HG02884 (cell line): Measurements from ENCODE around the gene MALL.
"Not testable (repeated sequence)": the region's sequence is repeated elsewhere in the genome, so short reads cannot be mapped to it uniquely, and the experiment has no call there.

Experiments
- ATAC-seq: cut with Tn5 transposase; IDR thresholded peaks from one replicate; pipeline ENCODE4 v1.9.1; 2021; ENCODE audit warnings: mild to moderate bottlenecking, moderate library complexity; ENCODE audit not compliant: unreplicated experiment

MALL gene

GRCh38 chr2:110121052-110121334 is 5.4 kb upstream of the MALL start:
- ATAC-seq: no peak

- no peak for ATAC-seq
Measured at GRCh38 chr2:110120171-110121051, 4.8 kb upstream of the MALL start.

GRCh38 chr2:110116033-110116710 is 550 bp upstream of the MALL start:
- no peak for ATAC-seq

- ATAC-seq: no peak
Measured at GRCh38 chr2:110114831-110115255, 779 bp downstream of the MALL start.

GRCh38 chr2:110113961-110114591 is 1.5 kb downstream of the MALL start:
- no peak for ATAC-seq

- not testable (repeated sequence) for ATAC-seq
Measured at GRCh38 chr2:110108291-110108690, 7.3 kb downstream of the MALL start.

- no peak for ATAC-seq
Measured at GRCh38 chr2:110107092-110108079, 8.2 kb downstream of the MALL start.

GRCh38 chr2:110106642-110107041 is 9.0 kb downstream of the MALL start:
- no peak for ATAC-seq

GRCh38 chr2:110105608-110106467 is 9.8 kb downstream of the MALL start:
- ATAC-seq: no peak

- ATAC-seq: no peak
Measured at GRCh38 chr2:110105183-110105582, 10.4 kb downstream of the MALL start.

GRCh38 chr2:110104025-110104771 is 11.4 kb downstream of the MALL start:
- no peak for ATAC-seq

- no peak for ATAC-seq
Measured at GRCh38 chr2:110103061-110103961, 12.3 kb downstream of the MALL start.

- ATAC-seq: no peak
Measured at GRCh38 chr2:110101901-110102803, 13.5 kb downstream of the MALL start.

- no peak for ATAC-seq
Measured at GRCh38 chr2:110101280-110101844, 14.3 kb downstream of the MALL start.

GRCh38 chr2:110100880-110101279 is 14.7 kb downstream of the MALL start:
- not testable (repeated sequence) for ATAC-seq

- no peak for ATAC-seq
Measured at GRCh38 chr2:110100480-110100879, 15.1 kb downstream of the MALL start.
